GM10847 (cell line): ENCODE data around the gene IQCN.

Experiments used
- POLR2A ChIP-seq: IDR thresholded peaks from 2 replicates; pipeline ENCODE4 v1.6.1; 2011; ENCODE audit not compliant: insufficient read length; ENCODE audit errors: extremely low read depth

Gene IQCN

GRCh38 chr19:18265582-18265981 lies 8.7 kb downstream of the IQCN start:
- TF ChIP-seq POLR2A = no peak

- no peak for TF ChIP-seq POLR2A
Measured at GRCh38 chr19:18264971-18265540, 9.2 kb downstream of the IQCN start.

- no peak for TF ChIP-seq POLR2A
Measured at GRCh38 chr19:18264137-18264854, 10.0 kb downstream of the IQCN start.

GRCh38 chr19:18263324-18264136 lies 10.7 kb downstream of the IQCN start:
- TF ChIP-seq POLR2A = no peak

- no peak for TF ChIP-seq POLR2A
Measured at GRCh38 chr19:18262917-18263316, 11.3 kb downstream of the IQCN start.

GRCh38 chr19:18262144-18262543 lies 12.1 kb downstream of the IQCN start:
- TF ChIP-seq POLR2A = no peak

GRCh38 chr19:18261474-18261873 lies 12.8 kb downstream of the IQCN start:
- TF ChIP-seq POLR2A = no peak

- TF ChIP-seq POLR2A = no peak
Measured at GRCh38 chr19:18259893-18260292, 14.4 kb downstream of the IQCN start.

GRCh38 chr19:18257503-18258470 lies 16.5 kb downstream of the IQCN start:
- TF ChIP-seq POLR2A = no peak

GRCh38 chr19:18254546-18255503 lies 19.4 kb downstream of the IQCN start:
- no peak for TF ChIP-seq POLR2A

- TF ChIP-seq POLR2A = no peak
Measured at GRCh38 chr19:18253716-18254115, 20.5 kb downstream of the IQCN start.

GRCh38 chr19:18253130-18253529 lies 21.1 kb downstream of the IQCN start:
- no peak for TF ChIP-seq POLR2A

- TF ChIP-seq POLR2A = no peak
Measured at GRCh38 chr19:18252370-18252717, 21.9 kb downstream of the IQCN start.
